ENCODE results near the gene KLHL33.

- TF ChIP-seq CTCF (IDR thresholded peaks at IDR 0.05 in 2 of 3, conservative IDR thresholded peaks at IDR 0.05 in 1 of 3; ENCODE audit: control insufficient read depth in 2 of 3, extremely low read depth in 1 of 3, insufficient read depth in 1 of 3, low read depth in 3 of 3, low read length in 3 of 3) = no peak
- TF ChIP-seq EZH2 (IDR thresholded peaks at IDR 0.05; ENCODE audit: borderline replicate concordance, control insufficient read depth, low read depth, low read length) = no peak
- no peak for TF ChIP-seq POLR2A (IDR thresholded peaks at IDR 0.05; ENCODE audit: low read depth, low read length)
- no peak for TF ChIP-seq GABPA (IDR thresholded peaks at IDR 0.05; ENCODE audit: low read depth)
- no peak for TF ChIP-seq SP1 (IDR thresholded peaks at IDR 0.05; ENCODE audit: low read depth, low read length)
Observed at GRCh38 chr14:20482382-20482781, 46.4 kb upstream of the KLHL33 start.

All from GM12878 (cell line).